ENCODE results near the gene AGAP2. TPM values are rescaled to one million over a fixed set of nuclear protein-coding genes. Genes with fewer than 3 reads are reported as not detected.

AGAP2 gene
- total RNA-seq, 5 donors from 2014 or later (not counting 1 experiment from before 2014, with no cell fraction given) = 43.2 to 74.6 (median 66.4) TPM

DNA sequence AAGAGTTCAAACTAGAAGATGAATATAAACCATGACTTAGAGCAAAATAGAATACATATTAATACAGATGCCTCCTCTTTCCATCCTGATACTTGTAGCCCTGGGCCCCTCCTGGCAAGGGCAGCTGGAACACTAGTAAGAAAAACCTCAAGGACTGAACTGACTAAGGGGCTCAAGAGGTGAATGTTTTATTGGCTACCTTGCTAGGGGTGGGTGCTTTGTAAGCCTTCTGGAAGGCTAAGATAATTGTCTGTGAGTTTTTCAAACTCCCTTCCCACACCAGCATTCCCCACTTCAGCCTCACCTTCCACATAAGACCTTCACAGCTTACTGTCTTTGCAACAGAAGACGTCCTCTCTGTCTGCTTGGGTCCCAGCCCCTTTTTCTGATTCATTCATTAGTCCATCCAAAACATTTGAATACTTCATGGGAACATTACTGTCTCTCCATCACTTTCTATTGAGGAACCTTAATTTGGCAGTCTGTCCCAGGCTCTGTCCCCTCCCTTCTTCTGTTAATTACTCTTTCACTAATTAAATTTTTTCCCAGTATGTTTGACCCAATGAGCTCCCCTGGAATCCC is 15.3 kb upstream of the AGAP2 start:
- Mint-ChIP-seq H3K27ac (peak overlapping the region; percentile 93 to 99), H3K36me3 (peaks cover 19% of the 10 kb centered on the region), H3K9me3 (no peaks in the 10 kb centered on the region), H3K27me3 (no peaks in the 10 kb centered on the region), H3K4me3 (peak overlapping the region; percentile 81 to 91 (median 90)), H3K4me1 (peaks cover 60 to 66% (median 62%) of the 10 kb centered on the region in 3 donors)
- Histone ChIP-seq H3K9me3 (no peaks in the 10 kb centered on the region), H3K4me1 (ENCODE audit: control insufficient read depth in 1 of 2, extremely low read depth in 1 of 2, insufficient read depth in 2 of 2, low read length in 2 of 2) (peaks cover 34 to 59% of the 10 kb centered on the region in 2 experiments), H3K27ac (ENCODE audit: low read length) (peak overlapping the region; percentile 80), H3K27me3 (replicated peaks in 1 of 2; ENCODE audit: control insufficient read depth in 2 of 2, extremely low read depth in 1 of 2, insufficient read depth in 2 of 2, low read length in 1 of 2) (no peaks in the 10 kb centered on the region), H3K36me3 (ENCODE audit: control insufficient read depth in 2 of 2, extremely low read depth in 1 of 2, insufficient read depth in 1 of 2, low read length in 1 of 2) (peaks cover 10 to 28% of the 10 kb centered on the region in 2 donors), H3K4me3 (ENCODE audit: control insufficient read depth in 1 of 2, extremely low read depth in 1 of 2, low read length in 1 of 2) (no peak overlapping the region)
- DNase-seq = peak in 1 of 35 experiments; percentile 25
- 50% methylated on average over 1 of the region's 1 CpG for WGBS (ENCODE audit: insufficient coverage)
- POLR2A ChIA-PET = interaction anchor here (0.6 to 1.0 kb wide), 2 partner anchors 9 to 28 kb away, joined by 3 read pairs; partner anchors contain the start of gene TSPAN31 (in 1 of the 2)
- ATAC-seq (replicated peaks in 1 of 4) = no peak
- CTCF ChIA-PET = interaction anchor here in 1 of 2 donors (0.6 to 1.1 kb wide), 2 partner anchors 9 to 18 kb away, joined by 3 read pairs; partner anchors contain the start of genes EEF1AKMT3, METTL1 and TSPAN31

DNA sequence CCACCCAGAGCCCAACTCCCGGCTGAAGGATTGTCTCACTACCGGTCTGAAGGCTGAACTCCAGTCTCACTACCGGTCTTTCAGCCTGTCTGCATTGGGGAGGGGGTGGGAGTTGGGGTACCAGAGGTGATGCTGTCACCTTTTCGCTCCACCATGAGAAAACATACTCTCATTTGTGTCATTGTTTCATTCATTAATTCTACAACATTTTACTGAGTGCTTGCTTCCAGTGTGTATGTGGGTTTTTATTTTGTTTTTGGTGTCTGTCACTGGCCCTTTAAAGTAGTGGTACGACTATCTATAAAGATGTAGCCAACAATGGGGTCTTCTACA is 14.1 kb upstream of the AGAP2 start:
- H3K27ac ChIP-seq (ENCODE audit: low read length) = peak overlapping the region; percentile 80
- Mint-ChIP-seq H3K4me1 (peaks cover 55 to 59% (median 55%) of the 10 kb centered on the region in 3 donors), H3K9me3 (no peaks in the 10 kb centered on the region), H3K4me3 (peak overlapping the region; percentile 89 to 96 (median 89)), H3K36me3 (peaks cover 18% of the 10 kb centered on the region), H3K27me3 (no peaks in the 10 kb centered on the region), H3K27ac (peak overlapping the region; percentile 93 to 99)
- DNase-seq (no peak), ATAC-seq (replicated peaks in 1 of 4) (no peak)
- H3K36me3 ChIP-seq (ENCODE audit: control insufficient read depth in 2 of 2, extremely low read depth in 1 of 2, insufficient read depth in 1 of 2, low read length in 1 of 2) = peaks cover 4 to 25% of the 10 kb centered on the region in 2 donors
- ChIA-PET CTCF (interaction anchor here in 1 of 2 donors (0.5 to 1.0 kb wide), 2 partner anchors 11 to 39 kb away, joined by 3 read pairs; no protein-coding TSS in a partner anchor), POLR2A (no interaction called here)
- no CpG with 5 or more reads among the region's 5 CpGs for WGBS (ENCODE audit: insufficient coverage)
- H3K4me3 ChIP-seq (ENCODE audit: control insufficient read depth in 1 of 2, extremely low read depth in 1 of 2, low read length in 1 of 2) = peak overlapping the region in 1 of 2 donors; percentile 7
- H3K27me3 ChIP-seq (replicated peaks in 1 of 2; ENCODE audit: control insufficient read depth in 2 of 2, extremely low read depth in 1 of 2, insufficient read depth in 2 of 2, low read length in 1 of 2) = no peaks in the 10 kb centered on the region
- peaks cover 34 to 59% of the 10 kb centered on the region in 2 experiments for H3K4me1 ChIP-seq (ENCODE audit: control insufficient read depth in 1 of 2, extremely low read depth in 1 of 2, insufficient read depth in 2 of 2, low read length in 2 of 2)
- H3K9me3 ChIP-seq = no peaks in the 10 kb centered on the region

DNA sequence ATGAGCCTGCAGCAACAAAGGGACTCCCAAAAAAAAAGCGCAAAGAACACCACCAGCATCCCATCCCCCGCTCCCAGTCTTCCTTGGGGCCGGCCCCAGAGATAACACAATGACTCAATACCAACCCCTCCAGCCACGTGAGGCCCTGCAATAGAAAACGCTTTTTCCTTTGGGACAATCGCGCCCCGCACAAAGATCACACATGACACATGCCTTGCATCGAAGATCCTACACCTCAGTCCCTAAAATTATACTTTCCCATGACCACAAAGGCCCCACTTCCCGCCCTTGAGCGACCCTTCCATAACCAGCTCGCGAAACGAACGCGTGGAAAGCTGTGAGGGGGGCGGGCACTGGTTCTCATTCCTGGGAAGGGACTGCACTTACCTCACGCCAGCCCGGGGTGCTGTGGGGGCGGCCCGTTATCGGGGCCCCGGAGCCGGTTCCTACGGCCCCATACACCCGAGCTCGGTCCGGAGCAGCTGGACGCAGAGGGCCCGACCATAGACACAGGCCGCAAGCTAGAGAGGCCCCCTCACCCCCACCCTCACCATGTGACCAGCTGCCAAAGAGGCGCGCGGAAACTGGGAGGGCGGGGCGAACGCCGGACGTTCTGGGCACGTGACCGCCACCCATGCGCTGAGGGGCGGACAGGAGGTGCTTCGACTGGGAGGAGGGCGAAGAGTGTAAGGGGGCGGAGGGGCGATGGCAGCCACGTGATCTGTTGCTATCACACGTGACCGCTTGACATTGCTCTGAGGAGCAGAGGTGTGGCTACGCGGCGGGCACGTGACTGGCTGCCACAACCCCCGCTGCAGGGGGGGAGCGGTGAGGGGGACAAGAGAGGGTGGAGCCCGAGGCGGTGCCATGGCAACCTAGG is 13.5 kb upstream of the AGAP2 start, which contains the start of gene CDK4:
CDK4 (minus strand) TSS at position 523 of the 880 bp plus-strand sequence. CDS start 593 bp downstream, outside the sequence.
- Mint-ChIP-seq H3K9me3 (no peaks in the 10 kb centered on the region), H3K4me3 (peak within 1 kb of the TSS; percentile 89 to 96 (median 89)), H3K27ac (peak within 1 kb of the TSS; percentile 93 to 99), H3K4me1 (peaks cover 53 to 57% (median 53%) of the 10 kb centered on the region in 3 donors), H3K36me3 (peaks cover 22% of the 10 kb centered on the region), H3K27me3 (no peaks in the 10 kb centered on the region)
- under 1% methylated on average over 49 of the region's 58 CpGs for WGBS (ENCODE audit: insufficient coverage)
- peaks cover 4 to 30% of the 10 kb centered on the region in 2 donors for H3K36me3 ChIP-seq (ENCODE audit: control insufficient read depth in 2 of 2, extremely low read depth in 1 of 2, insufficient read depth in 1 of 2, low read length in 1 of 2)
- DNase-seq (peak; percentile 95 to 100 (median 99)), ATAC-seq (replicated peaks in 1 of 4) (peak; percentile 76 to 83 (median 78))
- ChIA-PET POLR2A (no interaction called here), CTCF (interaction anchor here in 1 of 2 donors (0.5 to 1.0 kb wide), 2 partner anchors 11 to 38 kb away, joined by 3 read pairs; no protein-coding TSS in a partner anchor)
- no peaks in the 10 kb centered on the region for H3K27me3 ChIP-seq (replicated peaks in 1 of 2; ENCODE audit: control insufficient read depth in 2 of 2, extremely low read depth in 1 of 2, insufficient read depth in 2 of 2, low read length in 1 of 2)
- H3K27ac ChIP-seq (ENCODE audit: low read length) = peak within 1 kb of the TSS; percentile 80
- no peaks in the 10 kb centered on the region for H3K9me3 ChIP-seq
- peak within 1 kb of the TSS; percentile 70 to 82 for H3K4me3 ChIP-seq (ENCODE audit: control insufficient read depth in 1 of 2, extremely low read depth in 1 of 2, low read length in 1 of 2)
- peaks cover 34 to 57% of the 10 kb centered on the region in 2 experiments for H3K4me1 ChIP-seq (ENCODE audit: control insufficient read depth in 1 of 2, extremely low read depth in 1 of 2, insufficient read depth in 2 of 2, low read length in 2 of 2)

DNA sequence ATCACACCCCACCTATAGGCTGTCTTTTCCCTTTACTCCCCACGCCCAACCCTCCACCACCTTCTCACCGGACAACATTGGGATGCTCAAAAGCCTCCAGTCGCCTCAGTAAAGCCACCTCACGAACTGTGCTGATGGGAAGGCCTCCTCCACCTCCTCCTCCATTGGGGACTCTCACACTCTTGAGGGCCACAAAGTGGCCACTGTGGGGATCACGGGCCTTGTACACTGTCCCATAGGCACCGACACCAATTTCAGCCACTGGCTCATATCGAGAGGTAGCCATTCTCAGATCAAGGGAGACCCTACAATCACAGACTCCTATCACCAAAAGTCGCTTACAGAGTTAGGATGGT is 12.9 kb upstream of the AGAP2 start:
- peaks cover 31 to 51% of the 10 kb centered on the region in 2 experiments for H3K4me1 ChIP-seq (ENCODE audit: control insufficient read depth in 1 of 2, extremely low read depth in 1 of 2, insufficient read depth in 2 of 2, low read length in 2 of 2)
- DNase-seq = no peak
- WGBS (ENCODE audit: insufficient coverage) = 19% methylated on average over 8 of the region's 8 CpGs
- Mint-ChIP-seq H3K9me3 (no peaks in the 10 kb centered on the region), H3K27ac (peak overlapping the region; percentile 93 to 99), H3K36me3 (peaks cover 21% of the 10 kb centered on the region), H3K27me3 (no peaks in the 10 kb centered on the region), H3K4me3 (peak overlapping the region; percentile 89 to 96 (median 89)), H3K4me1 (peaks cover 49 to 53% (median 49%) of the 10 kb centered on the region in 3 donors)
- H3K4me3 ChIP-seq (ENCODE audit: control insufficient read depth in 1 of 2, extremely low read depth in 1 of 2, low read length in 1 of 2) = peak overlapping the region; percentile 70 to 82
- H3K9me3 ChIP-seq = no peaks in the 10 kb centered on the region
- no peaks in the 10 kb centered on the region for H3K27me3 ChIP-seq (replicated peaks in 1 of 2; ENCODE audit: control insufficient read depth in 2 of 2, extremely low read depth in 1 of 2, insufficient read depth in 2 of 2, low read length in 1 of 2)
- peaks cover 4 to 30% of the 10 kb centered on the region in 2 donors for H3K36me3 ChIP-seq (ENCODE audit: control insufficient read depth in 2 of 2, extremely low read depth in 1 of 2, insufficient read depth in 1 of 2, low read length in 1 of 2)
- peak overlapping the region; percentile 72 for H3K27ac ChIP-seq (ENCODE audit: low read length)
- no peak for ATAC-seq (replicated peaks in 1 of 4)
- POLR2A ChIA-PET = no interaction called here
- CTCF ChIA-PET = interaction anchor here in 1 of 2 donors (1.0 kb wide), 1 partner anchor 10 kb away, joined by 3 read pairs; no protein-coding TSS in a partner anchor

DNA sequence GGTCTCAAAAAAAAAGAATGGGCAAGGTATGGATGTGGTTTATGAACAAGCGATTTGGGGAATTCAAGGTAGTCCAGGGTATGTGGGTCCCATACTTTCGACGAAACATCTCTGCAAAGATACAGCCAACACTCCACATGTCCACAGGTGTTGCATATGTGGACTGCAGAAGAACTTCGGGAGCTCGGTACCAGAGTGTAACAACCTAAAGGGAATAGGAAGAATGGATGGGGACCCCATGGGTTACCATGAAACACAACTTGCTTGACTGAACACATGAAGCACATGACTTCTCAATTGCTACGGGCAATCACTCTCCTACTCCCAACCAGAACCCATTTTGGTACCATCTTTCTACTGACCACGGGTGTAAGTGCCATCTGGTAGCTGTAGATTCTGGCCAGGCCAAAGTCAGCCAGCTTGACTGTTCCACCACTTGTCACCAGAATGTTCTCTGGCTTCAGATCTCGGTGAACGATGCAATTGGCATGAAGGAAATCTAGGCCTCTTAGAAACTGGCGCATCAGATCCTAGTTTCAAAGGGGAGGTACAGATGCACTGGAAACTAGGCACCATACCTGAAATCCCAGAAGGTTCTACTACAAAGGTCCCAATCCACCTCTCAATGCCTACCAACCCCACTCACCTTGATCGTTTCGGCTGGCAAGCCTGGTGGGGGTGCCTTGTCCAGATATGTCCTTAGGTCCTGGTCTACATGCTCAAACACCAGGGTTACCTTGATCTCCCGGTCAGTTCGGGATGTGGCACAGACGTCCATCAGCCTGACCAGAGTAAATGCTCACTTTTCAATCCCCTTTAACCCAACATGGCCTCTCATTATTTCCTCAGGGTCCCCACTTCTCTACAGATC is 12.3 kb upstream of the AGAP2 start:
- peaks cover 51 to 54% (median 51%) of the 10 kb centered on the region in 3 donors for H3K4me1 Mint-ChIP-seq
- H3K27ac Mint-ChIP-seq = peak overlapping the region; percentile 93 to 99
- no peaks in the 10 kb centered on the region for H3K27me3 ChIP-seq (replicated peaks in 1 of 2; ENCODE audit: control insufficient read depth in 2 of 2, extremely low read depth in 1 of 2, insufficient read depth in 2 of 2, low read length in 1 of 2)
- H3K9me3 ChIP-seq = no peaks in the 10 kb centered on the region
- peaks cover 23% of the 10 kb centered on the region for H3K36me3 Mint-ChIP-seq
- peak overlapping the region; percentile 89 to 96 (median 89) for H3K4me3 Mint-ChIP-seq
- no peaks in the 10 kb centered on the region for H3K9me3 Mint-ChIP-seq
- H3K4me3 ChIP-seq (ENCODE audit: control insufficient read depth in 1 of 2, extremely low read depth in 1 of 2, low read length in 1 of 2) = peak overlapping the region; percentile 70 to 82
- no peak overlapping the region for H3K27ac ChIP-seq (ENCODE audit: low read length)
- 82% methylated on average over 10 of the region's 15 CpGs for WGBS (ENCODE audit: insufficient coverage)
- DNase-seq (no peak), ATAC-seq (replicated peaks in 1 of 4) (no peak)
- no peaks in the 10 kb centered on the region for H3K27me3 Mint-ChIP-seq
- CTCF ChIA-PET = no interaction called here
- peaks cover 27 to 49% of the 10 kb centered on the region in 2 experiments for H3K4me1 ChIP-seq (ENCODE audit: control insufficient read depth in 1 of 2, extremely low read depth in 1 of 2, insufficient read depth in 2 of 2, low read length in 2 of 2)
- H3K36me3 ChIP-seq (ENCODE audit: control insufficient read depth in 2 of 2, extremely low read depth in 1 of 2, insufficient read depth in 1 of 2, low read length in 1 of 2) = peaks cover 4 to 30% of the 10 kb centered on the region in 2 donors
- POLR2A ChIA-PET = no interaction called here

Data from T-cell (primary cell).